Coronary artery (tissue), 2 donors: ENCODE results near the gene OVOL1.

Experiments
- DNase-seq: peaks from one replicate; pipeline ENCODE4 v3.0.0-alpha.2; 2017; ENCODE audit warnings: low spot score
- H3K27ac ChIP-seq, 2 donors: fragments of 200-600 bp; sonication (generic); one replicate each; pipeline ENCODE4 v1.5.1; 2016 to 2019
- H3K4me3 ChIP-seq: fragments of 200-600 bp; sonication (generic); 2 replicates; pipeline ENCODE4 v1.5.1; 2016; ENCODE audit warnings: mild to moderate bottlenecking, moderate library complexity
- TF ChIP-seq, protein P1 (sequence below): fragments of 200-600 bp; sonication (generic); IDR thresholded peaks from one replicate; pipeline ENCODE4 v1.5.1; 2019; ENCODE audit warnings: antibody characterized with exemption

Gene OVOL1

DNA sequence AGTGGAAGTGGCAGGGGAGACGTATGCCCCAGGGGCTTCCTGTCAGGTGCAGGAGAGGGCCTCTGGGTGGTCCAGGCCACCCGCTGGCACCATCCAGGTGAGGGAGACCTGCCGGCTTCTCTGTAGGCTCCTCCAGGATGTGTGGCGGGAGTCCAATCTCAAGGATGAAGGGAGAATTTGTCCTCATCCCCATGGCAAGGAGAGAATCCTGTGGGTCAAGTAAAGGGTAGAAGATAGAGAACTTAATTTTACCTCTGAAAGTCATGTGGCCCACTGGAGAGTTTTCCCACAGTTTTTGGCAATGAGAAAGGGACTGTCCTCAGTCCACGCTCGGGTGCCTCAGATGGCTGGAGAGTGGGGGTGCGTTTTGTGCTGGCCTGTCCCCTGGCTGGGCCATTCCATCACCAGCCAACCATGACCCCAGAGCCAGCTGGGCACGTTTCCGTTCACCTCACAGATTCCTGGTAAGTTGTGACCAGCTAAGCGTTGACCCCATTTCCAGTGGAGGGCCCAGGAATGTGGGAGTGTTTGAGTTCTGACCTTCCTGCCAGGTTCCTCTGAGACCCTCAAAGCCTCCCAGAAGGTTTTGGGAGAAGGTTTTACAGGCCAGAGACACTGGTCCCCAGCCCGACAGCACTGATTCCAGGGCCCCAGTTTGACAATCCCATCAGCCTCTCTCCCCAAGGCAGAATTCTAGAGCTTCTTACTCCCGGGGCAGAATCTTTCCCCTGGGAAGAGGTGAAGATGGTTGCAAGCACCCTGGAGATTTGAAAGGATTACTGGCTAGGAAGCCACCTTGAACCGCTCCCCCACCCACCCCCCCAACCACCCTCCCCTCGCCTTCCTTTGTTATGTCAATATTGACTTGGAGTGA is 2.6 kb downstream of the OVOL1 start:
- Histone ChIP-seq H3K4me3 (no peak overlapping the region), H3K27ac (no peak overlapping the region)
- DNase-seq, result no peak
- TF ChIP-seq, protein P1, sequence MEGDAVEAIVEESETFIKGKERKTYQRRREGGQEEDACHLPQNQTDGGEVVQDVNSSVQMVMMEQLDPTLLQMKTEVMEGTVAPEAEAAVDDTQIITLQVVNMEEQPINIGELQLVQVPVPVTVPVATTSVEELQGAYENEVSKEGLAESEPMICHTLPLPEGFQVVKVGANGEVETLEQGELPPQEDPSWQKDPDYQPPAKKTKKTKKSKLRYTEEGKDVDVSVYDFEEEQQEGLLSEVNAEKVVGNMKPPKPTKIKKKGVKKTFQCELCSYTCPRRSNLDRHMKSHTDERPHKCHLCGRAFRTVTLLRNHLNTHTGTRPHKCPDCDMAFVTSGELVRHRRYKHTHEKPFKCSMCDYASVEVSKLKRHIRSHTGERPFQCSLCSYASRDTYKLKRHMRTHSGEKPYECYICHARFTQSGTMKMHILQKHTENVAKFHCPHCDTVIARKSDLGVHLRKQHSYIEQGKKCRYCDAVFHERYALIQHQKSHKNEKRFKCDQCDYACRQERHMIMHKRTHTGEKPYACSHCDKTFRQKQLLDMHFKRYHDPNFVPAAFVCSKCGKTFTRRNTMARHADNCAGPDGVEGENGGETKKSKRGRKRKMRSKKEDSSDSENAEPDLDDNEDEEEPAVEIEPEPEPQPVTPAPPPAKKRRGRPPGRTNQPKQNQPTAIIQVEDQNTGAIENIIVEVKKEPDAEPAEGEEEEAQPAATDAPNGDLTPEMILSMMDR, result no peak

DNA sequence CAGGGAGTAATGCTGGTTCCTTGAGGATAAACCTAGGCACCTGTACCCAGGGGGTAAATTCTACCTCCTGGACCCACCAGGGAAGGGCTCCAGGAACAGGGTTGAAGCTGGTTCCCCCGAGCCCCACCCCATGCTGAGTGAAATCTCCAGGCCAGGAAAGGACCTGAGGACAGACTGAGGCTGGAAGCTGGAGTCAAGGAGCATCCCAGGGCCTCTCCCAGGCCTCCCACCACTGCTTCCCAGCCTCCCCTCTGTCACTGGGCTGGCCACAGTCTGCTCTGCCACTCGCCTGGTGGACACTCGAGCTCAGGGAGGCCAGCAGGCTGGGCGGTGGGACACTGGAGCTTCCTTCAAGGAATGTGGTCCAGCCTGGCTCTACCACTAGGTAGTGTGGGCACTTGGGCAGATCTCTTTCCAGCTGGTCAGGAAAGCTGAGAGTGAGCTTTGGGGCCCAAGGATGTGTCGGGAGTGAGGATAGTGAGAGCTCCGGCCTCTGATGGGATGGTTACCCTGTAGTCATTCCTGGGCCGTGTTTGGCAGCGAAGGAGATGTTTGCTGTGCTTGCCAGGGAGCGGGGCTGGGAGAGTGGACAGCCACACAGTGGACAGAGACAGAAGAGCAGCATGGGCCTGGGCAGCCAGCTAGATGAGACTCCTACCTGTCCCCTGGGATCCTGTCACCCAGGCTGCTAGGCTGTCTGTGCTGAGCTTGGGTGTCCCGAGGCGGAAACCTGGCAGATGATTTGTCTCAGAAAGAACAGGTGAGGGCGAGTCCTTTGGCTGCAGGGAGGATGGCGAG is 3.4 kb downstream of the OVOL1 start:
- no peak for DNase-seq
- TF ChIP-seq, protein P1, result no peak

DNA sequence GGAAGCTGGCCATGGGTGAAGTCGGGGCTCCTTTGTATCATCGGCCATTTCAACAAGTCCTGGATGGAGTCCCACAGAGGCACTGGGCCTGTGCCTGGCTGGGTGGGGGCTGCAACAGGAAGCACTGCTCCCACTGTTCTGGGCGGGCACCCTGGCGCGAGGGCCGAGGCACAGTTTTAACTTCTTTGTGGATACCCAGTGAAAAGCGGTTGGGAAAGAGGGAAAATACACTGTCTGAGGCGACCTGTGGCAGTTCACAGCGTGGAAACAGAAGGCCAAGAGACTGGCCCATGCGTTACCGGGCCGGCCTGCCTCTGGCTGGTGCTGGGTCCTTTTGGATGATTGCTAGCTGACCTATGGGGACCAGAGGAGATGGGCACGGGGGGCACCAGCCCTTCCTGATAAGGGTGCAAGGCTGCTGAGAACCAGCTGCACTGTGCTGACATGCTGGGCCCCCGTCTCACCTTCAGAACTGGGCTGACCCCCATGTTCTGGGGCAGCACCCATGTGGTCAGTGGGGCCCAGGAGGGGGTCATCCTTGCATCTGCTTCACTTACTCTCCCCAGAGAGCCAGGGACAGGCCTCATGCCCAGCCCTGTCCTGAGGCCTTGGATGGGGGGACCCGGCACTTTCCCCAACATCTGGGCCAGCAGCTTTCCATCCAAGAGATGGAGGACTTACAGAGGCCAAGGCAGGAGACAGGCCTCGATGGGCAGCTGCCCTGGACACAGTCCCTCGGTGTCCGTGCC is 4.2 kb downstream of the OVOL1 start:
- TF ChIP-seq, protein P1, result no peak
- H3K4me3 ChIP-seq, result no peak overlapping the region
- DNase-seq, result no peak
- H3K27ac ChIP-seq, result no peak overlapping the region

More for the DNA sequence above, 3.4 kb downstream of the OVOL1 start:
- Histone ChIP-seq H3K27ac (no peak overlapping the region), H3K4me3 (no peak overlapping the region)

DNA sequence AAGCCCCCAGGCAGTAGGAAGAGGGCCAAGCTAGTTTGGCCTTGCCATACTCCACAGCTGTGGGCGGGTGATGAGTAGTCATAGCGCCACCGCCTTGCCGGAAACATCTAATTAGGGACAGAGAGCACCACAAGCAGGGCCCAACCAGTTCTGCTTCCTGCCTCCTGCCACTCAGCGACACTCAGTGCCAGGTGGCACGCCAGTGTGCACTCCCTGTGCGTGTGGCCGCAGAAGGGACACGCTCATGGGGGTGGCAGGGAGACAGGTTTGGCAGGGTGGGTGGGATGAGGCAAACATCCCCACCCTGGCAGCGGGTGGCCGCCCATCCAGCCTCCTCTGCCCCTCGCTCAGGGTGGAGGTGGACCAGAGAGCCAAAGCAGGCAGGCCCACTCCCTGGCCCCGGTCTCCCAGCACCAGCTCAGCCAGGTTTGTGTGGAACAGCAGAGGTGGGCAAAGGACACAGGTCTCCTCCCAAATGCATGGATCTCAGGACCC is 4.9 kb downstream of the OVOL1 start:
- TF ChIP-seq, protein P1, result no peak
- DNase-seq, result no peak
- no peak overlapping the region for H3K27ac ChIP-seq

DNA sequence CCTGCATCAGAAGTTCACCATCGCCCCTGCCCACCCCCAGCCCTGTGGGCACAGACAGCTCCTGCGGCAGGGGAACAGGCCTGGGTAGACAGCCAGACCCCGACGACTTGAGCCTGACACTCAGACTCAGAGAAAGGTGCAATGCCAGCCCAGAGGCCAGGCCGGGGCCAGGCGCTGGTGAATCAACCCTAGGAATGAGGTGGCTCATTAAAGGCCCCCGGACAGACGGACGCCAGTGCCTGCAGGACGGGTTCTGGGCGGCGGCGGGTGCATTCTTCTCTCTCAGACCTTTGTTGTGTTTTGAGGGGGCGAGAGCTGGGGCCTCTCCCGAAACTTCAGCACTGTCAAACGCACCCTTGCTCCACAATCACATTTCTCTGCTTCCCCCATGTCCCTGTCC is 5.6 kb downstream of the OVOL1 start:
- H3K27ac ChIP-seq, result no peak overlapping the region
- TF ChIP-seq, protein P1, result no peak
- H3K4me3 ChIP-seq, result no peak overlapping the region
- no peak for DNase-seq

More for the DNA sequence above, 4.9 kb downstream of the OVOL1 start:
- no peak overlapping the region for H3K4me3 ChIP-seq

DNA sequence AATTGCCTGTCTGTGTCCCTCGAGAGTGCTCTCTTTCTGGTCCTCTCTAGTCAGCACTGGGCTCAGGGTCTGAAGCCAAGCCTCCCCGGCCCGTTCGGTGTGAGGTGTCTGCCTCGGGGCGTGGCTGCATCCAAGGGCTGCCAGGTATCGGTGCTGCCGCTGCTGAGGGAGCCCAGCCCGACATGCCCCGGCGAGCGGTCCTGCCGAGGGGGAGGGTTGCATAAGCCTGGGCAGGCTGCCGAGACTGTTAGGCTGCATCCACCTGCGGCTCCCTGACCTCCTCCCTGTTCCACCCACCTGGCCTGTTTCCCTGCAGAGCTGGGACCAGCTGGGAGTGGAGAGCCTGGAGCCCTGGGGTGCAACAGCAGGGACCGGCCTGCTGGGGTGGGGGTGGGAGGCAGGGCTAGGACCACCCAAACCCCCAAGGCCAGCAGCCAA is 6.3 kb downstream of the OVOL1 start:
- Histone ChIP-seq H3K4me3 (no peak overlapping the region), H3K27ac (no peak overlapping the region)
- DNase-seq, result no peak
- TF ChIP-seq, protein P1, result no peak
